SJSA1 (cell line): ENCODE measurements around the gene GPRASP1. TPM values are rescaled to one million over a fixed set of nuclear protein-coding genes. Genes with fewer than 3 reads are reported as not detected.
"Not testable (repeated sequence)": the region's sequence is repeated elsewhere in the genome, so short reads cannot be mapped to it uniquely, and the experiment has no call there.

ENCODE experiments used
- DNase-seq, 2 experiments: peaks; one replicate each; pipeline ENCODE4 v3.0.0-alpha.2; 2015 to 2020; ENCODE audit warnings: low spot score in 2 of 2, low read depth in 1 of 2
- H3K27ac ChIP-seq: fragments of 250-450 bp; sonication (Bioruptor Pico); 2 replicates; pipeline ENCODE4 v1.5.1; 2020; ENCODE audit warnings: mild to moderate bottlenecking, moderate library complexity
- H3K27me3 ChIP-seq: fragments of 250-450 bp; sonication (Bioruptor Pico); replicated peaks from 2 replicates; pipeline ENCODE4 v1.5.1; 2020; ENCODE audit warnings: mild to moderate bottlenecking, moderate library complexity
- H3K36me3 ChIP-seq: fragments of 250-450 bp; sonication (Bioruptor Pico); 2 replicates; pipeline ENCODE4 v1.5.1; 2020; ENCODE audit warnings: mild to moderate bottlenecking
- H3K4me1 ChIP-seq: fragments of 250-450 bp; sonication (Bioruptor Pico); replicated peaks from 2 replicates; pipeline ENCODE4 v1.6.1; 2021; ENCODE audit warnings: mild to moderate bottlenecking
- H3K4me3 ChIP-seq: fragments of 250-450 bp; sonication (Bioruptor Pico); 2 replicates; pipeline ENCODE4 v1.5.1; 2020; ENCODE audit warnings: mild to moderate bottlenecking
- H3K9me3 ChIP-seq: fragments of 250-450 bp; sonication (Bioruptor Pico); replicated peaks from 2 replicates; pipeline ENCODE4 v1.5.1; 2020; ENCODE audit warnings: mild to moderate bottlenecking
- total RNA-seq: library from RNA; depleted of rRNA; stranded (reverse); fragments of >200 nt; shearing (Covaris generic); gene quantifications from 2 replicates; pipeline ENCODE4 v1.2.3, GENCODE V29; 2014; rRNA removed

Gene GPRASP1
- total RNA-seq, 1 experiment from 2014 or later, result 0.87 TPM

DNA sequence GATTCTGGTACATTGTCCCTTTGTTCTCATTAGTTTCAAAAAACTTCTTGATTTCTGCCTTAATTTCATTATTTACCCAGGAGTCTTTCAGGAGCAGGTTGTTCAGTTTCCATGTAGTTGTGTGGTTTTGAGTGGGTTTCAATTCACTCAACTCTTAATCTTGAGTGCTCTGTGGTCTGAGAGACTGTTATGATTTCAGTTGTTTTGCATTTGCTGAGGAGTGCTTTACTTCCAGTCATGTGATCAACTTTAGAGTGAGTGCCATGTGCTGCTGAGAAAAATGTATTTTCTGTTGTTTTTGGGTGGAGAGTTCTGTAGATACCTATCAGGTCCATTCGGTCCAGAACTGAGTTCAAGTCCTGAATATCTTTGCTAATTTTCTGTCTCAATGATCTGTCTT is 15.8 kb downstream of the GPRASP1 start:
- not testable (repeated sequence) for DNase-seq, H3K27ac ChIP-seq, H3K36me3 ChIP-seq, H3K27me3 ChIP-seq, H3K4me3 ChIP-seq, H3K9me3 ChIP-seq, H3K4me1 ChIP-seq

DNA sequence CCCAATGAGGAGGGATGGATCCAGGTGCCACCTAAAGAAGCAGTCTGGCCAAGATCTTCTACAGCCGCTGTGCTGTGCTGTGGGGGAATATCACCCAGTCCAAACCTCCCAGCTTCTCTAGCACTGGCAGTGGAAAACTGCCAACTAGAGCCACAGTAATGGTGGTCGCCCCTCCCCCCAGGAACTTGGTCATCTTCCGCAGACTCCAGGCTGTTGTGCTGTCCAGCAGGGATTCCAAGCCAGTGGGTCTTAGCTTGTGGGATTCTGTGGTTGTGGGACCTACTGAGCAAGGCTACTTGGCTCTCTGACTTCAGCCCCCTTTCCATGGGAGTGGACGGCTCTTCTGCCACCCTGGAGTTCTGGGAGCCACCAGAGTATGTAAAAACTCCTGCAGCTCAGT is 18.2 kb downstream of the GPRASP1 start:
- Histone ChIP-seq H3K4me3 (no peak overlapping the region), H3K36me3 (no peaks in the 10 kb centered on the region), H3K9me3 (no peaks in the 10 kb centered on the region), H3K27me3 (no peaks in the 10 kb centered on the region), H3K27ac (no peak overlapping the region), H3K4me1 (no peaks in the 10 kb centered on the region)
- no peak for DNase-seq

DNA sequence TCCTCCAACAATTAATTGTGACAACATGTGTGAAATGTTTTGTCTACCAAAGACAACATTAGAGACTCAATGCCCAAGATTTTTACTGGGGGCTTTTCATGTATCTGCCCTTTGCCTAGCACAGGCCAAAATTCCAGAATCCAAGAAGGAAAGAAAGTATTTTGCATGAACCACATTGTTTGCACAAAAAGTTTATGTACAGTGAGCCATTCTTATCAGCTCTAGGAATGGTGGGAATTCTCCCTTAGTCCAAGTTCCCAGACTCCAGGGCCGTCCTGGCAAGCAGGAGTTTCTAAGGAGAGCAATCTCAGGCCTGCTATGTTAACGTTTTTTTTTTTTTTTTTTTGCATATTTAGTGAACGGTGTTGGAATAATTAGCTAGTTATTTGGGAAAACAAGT is 21.6 kb downstream of the GPRASP1 start:
- Histone ChIP-seq H3K4me1 (no peaks in the 10 kb centered on the region), H3K4me3 (no peak overlapping the region), H3K27me3 (no peaks in the 10 kb centered on the region), H3K36me3 (no peaks in the 10 kb centered on the region), H3K9me3 (no peaks in the 10 kb centered on the region), H3K27ac (no peak overlapping the region)
- DNase-seq, result peak in 1 of 2 experiments; percentile 1

DNA sequence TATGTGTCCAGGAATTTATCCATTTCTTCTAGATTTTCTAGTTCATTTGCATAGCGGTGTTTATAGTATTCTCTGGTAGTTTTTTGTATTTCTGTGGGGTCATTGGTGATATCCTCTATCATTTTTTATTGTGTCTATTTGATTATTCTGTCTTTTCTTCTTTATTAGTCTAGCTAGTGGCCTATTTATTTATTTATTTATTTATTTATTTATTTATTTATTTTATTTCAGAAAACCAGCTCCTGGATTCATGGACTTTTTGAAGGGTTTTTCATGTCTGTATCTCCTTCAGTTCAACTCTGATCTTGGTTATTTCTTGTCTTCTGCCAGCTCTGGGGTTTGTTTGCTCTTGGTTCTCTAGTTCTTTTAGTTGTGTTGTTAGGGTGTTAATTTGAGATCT is 26.2 kb downstream of the GPRASP1 start:
- H3K4me1 ChIP-seq, H3K27ac ChIP-seq, H3K9me3 ChIP-seq, H3K36me3 ChIP-seq, H3K27me3 ChIP-seq, DNase-seq, H3K4me3 ChIP-seq: not testable (repeated sequence)

DNA sequence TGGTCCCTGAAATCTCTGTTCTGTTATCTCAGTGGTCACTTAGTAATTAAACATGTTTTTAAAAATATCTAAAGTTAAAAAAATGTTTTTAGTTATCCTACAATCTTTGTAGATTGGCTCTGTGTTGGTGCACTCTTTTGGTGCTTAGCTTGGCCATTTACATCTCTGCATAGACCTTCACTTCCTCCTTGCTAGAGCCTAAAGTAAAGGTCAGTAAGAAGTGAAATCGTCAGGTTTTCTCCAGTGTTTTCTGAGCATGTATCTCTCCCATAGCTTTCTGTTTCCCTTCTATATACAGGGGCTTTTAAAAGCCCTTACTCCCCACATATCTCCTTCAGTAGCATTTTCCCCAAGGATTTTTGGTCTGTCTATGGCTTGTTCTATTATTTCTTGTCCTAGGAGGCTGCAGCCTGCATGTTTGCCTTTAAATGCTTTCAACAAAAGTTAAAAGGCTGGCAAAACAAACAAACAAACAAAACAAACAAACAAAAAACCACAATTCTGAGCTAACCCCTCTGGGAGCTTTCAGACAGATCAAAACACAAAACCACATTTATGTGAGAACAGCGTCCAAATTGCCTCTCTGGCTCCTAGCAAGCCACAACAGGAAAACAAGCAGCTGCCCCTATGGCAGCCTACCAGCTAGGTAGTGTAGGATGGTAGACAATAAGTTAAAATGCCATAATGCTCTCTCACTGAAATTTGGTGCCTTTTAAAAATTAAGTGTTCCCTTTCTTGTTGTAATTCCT is 33.7 kb downstream of the GPRASP1 start:
- no peaks in the 10 kb centered on the region for H3K9me3 ChIP-seq
- peak in 1 of 2 experiments; percentile 1 for DNase-seq
- H3K4me3 ChIP-seq, result no peak overlapping the region
- no peak overlapping the region for H3K27ac ChIP-seq
- no peaks in the 10 kb centered on the region for H3K4me1 ChIP-seq
- H3K36me3 ChIP-seq, result no peaks in the 10 kb centered on the region
- H3K27me3 ChIP-seq, result no peaks in the 10 kb centered on the region

DNA sequence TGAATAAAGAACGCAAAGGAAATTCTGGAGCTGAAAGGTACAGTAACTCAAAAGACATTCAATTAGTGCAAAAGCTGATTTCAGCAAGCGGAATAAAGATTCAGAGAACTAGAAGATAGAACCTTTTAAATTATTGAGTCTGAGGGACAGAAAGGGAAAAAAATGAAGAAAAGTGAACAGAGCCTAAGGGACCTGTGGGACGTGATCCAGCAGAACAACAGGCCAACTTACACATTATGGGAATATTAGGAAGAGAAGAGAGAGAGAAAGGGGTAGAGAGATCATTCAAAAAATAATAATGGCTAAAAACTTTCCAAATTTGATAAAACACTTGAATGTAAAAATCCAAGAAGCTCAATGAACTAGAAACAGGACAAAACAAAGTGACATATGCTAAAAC is 43.5 kb downstream of the GPRASP1 start:
- no peak for DNase-seq
- H3K4me1 ChIP-seq, result no peaks in the 10 kb centered on the region
- H3K4me3 ChIP-seq, result no peak overlapping the region
- no peaks in the 10 kb centered on the region for H3K9me3 ChIP-seq
- H3K27ac ChIP-seq, result no peak overlapping the region
- H3K36me3 ChIP-seq, result no peaks in the 10 kb centered on the region
- no peaks in the 10 kb centered on the region for H3K27me3 ChIP-seq

DNA sequence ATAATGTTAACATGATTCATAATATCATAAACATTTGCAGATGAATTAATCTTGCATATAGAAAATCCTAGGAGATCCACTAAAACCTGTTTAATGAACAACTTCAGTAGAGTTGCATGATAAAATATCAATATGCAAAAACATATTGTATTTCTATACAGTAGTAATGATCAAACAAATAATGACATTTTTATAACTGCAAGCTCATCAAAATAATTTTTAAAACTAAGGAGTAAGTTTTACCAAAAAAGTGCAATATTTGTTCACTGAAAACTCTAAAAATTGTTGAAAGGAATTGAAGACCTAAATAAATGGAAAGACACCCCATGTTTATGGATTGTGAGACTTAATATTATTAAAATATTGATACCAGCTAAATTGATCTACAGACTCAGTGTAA is 45.0 kb downstream of the GPRASP1 start:
- no peak for DNase-seq
- H3K27me3 ChIP-seq, result no peaks in the 10 kb centered on the region
- no peak overlapping the region for H3K27ac ChIP-seq
- no peaks in the 10 kb centered on the region for H3K9me3 ChIP-seq
- H3K4me3 ChIP-seq, result no peak overlapping the region
- H3K36me3 ChIP-seq, result no peaks in the 10 kb centered on the region
- H3K4me1 ChIP-seq, result no peaks in the 10 kb centered on the region

DNA sequence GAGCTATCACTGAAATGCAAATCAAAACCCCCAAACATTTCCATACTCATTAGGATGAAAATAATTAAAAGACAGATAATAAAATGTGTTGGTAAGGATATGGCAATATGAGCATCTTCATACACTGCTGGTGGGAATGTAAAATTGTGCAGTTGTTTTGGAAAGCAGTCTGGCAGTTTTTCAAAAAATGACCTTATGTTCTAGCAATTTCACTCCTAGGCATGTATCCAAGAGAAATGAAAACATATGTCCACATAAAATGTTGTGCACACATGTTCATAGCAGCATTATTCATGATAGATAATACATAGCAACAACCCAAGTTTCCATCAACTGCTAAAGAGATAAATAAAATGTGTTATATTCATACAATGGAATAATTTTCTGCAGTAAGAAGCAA is 46.2 kb downstream of the GPRASP1 start:
- Histone ChIP-seq H3K27me3 (no peaks in the 10 kb centered on the region), H3K9me3 (no peaks in the 10 kb centered on the region), H3K4me3 (no peak overlapping the region), H3K27ac (no peak overlapping the region), H3K4me1 (no peaks in the 10 kb centered on the region), H3K36me3 (no peaks in the 10 kb centered on the region)
- DNase-seq, result no peak

Other genes starting within 250 kb of the GPRASP1 start
- gene NXF2B, start 211.5 kb upstream of the GPRASP1 start, total RNA-seq, result not detected in 2 replicates
- not detected in 2 replicates for gene TCP11X2, start 179.7 kb upstream of the GPRASP1 start, total RNA-seq
- 44.2 and 52.0 TPM in 2 replicates for gene TMSB15A, start 134.7 kb upstream of the GPRASP1 start, total RNA-seq
- gene ARMCX5, start 52.0 kb upstream of the GPRASP1 start, total RNA-seq, result 17.0 and 19.0 TPM in 2 replicates
- 13.8 and 21.2 TPM in 2 replicates for gene GPRASP2, start 61.0 kb downstream of the GPRASP1 start, total RNA-seq
- 0.22 and 0.68 TPM in 2 replicates for gene GPRASP3, start 69.3 kb downstream of the GPRASP1 start, total RNA-seq